Activated CD8-positive, alpha-beta T cell treated with anti-CD3 and anti-CD28 coated beads for 36 hours (primary cell): ENCODE results near the gene POLR2L. TPM values are rescaled to one million over a fixed set of nuclear protein-coding genes. Genes with fewer than 3 reads are reported as not detected.
A peak's percentile ranks its signal among the peaks of the same experiment; 100 is the strongest.

Experiments used
- ATAC-seq: fragments of 200-7000 bp; cut with Tn5 transposase; one replicate; pipeline ENCODE4 v1.10.0; 2021; ENCODE audit warnings: mild to moderate bottlenecking, moderate library complexity
- CTCF ChIA-PET: fragments of 350-600 bp; sonication (Branson Sonifier 250); formaldehyde crosslinking; loops from one replicate; lab custom pipeline; 2021; ENCODE audit warnings: antibody characterized with exemption; lab: Charles Lee
- POLR2A ChIA-PET: fragments of 350-600 bp; sonication (Branson Sonifier 250); formaldehyde crosslinking; loops from one replicate; lab custom pipeline; 2021; ENCODE audit warnings: antibody characterized with exemption; lab: Charles Lee
- DNase-seq: peaks from one replicate; pipeline ENCODE4 v3.0.0-alpha.2; 2020
- H3K27ac Mint-ChIP-seq: one replicate; pipeline ENCODE4 v1.8.0; 2021; ENCODE audit warnings: mild to moderate bottlenecking, mixed read lengths
- H3K27me3 Mint-ChIP-seq: one replicate; pipeline ENCODE4 v1.8.0; 2021; ENCODE audit warnings: mixed read lengths
- H3K36me3 Mint-ChIP-seq: one replicate; pipeline ENCODE4 v1.8.0; 2021; ENCODE audit warnings: low read depth, mixed read lengths
- H3K4me1 Mint-ChIP-seq: one replicate; pipeline ENCODE4 v1.8.0; 2021; ENCODE audit warnings: low read depth, mixed read lengths
- H3K4me3 Mint-ChIP-seq: one replicate; pipeline ENCODE4 v1.8.0; 2021; ENCODE audit warnings: mild to moderate bottlenecking, moderate library complexity, mixed read lengths
- H3K9me3 Mint-ChIP-seq: one replicate; pipeline ENCODE4 v1.8.0; 2021; ENCODE audit warnings: mixed read lengths
- CTCF ChIP-seq: fragments of 200-600 bp; IDR thresholded peaks from one replicate; pipeline ENCODE4 v1.8.0; 2022; ENCODE audit warnings: antibody characterized with exemption, mild to moderate bottlenecking
- intact Hi-C: fragments of 100-400 bp; cut with micrococcal nuclease; formaldehyde crosslinking; loops from one replicate; pipeline ENCODE4 v1.10.0; 2022
- total RNA-seq, 2 experiments: library from RNA; stranded (reverse); gene quantifications; one replicate each; pipeline ENCODE4 v1.2.3, GENCODE V29; 2021

POLR2L gene
- total RNA-seq, 2 experiments from 2014 or later, result 83.0 to 89.2 TPM

- no peaks in the 10 kb centered on the region for H3K9me3 Mint-ChIP-seq
- no peak for TF ChIP-seq CTCF
- H3K4me1 Mint-ChIP-seq, result peaks cover 31% of the 10 kb centered on the region
- no peak overlapping the region for H3K4me3 Mint-ChIP-seq
- intact Hi-C loops, result no loop called here
- peaks cover 19% of the 10 kb centered on the region for H3K36me3 Mint-ChIP-seq
- ATAC-seq, result no peak
- no peak for DNase-seq
- POLR2A ChIA-PET, result interaction anchor here (8.2 to 21.1 kb wide), 2 partner anchors 10 to 23 kb away, joined by 81 to 273 read pairs; partner anchors contain the start of genes CD151, CRACR2B, PNPLA2 and RPLP2
- CTCF ChIA-PET, result interaction anchor here (1.9 kb wide), 1 partner anchor 9 kb away, joined by 7 read pairs; no protein-coding TSS in a partner anchor
- H3K27me3 Mint-ChIP-seq, result peaks cover 3% of the 10 kb centered on the region
- peak overlapping the region; percentile 46 for H3K27ac Mint-ChIP-seq
Observed at GRCh38 chr11:838441-839279, 3.7 kb downstream of the POLR2L start.

GRCh38 chr11:837990-838307 is 4.4 kb downstream of the POLR2L start:
- Mint-ChIP-seq H3K36me3 (peaks cover 19% of the 10 kb centered on the region), H3K27ac (no peak overlapping the region), H3K4me1 (peaks cover 28% of the 10 kb centered on the region), H3K9me3 (no peaks in the 10 kb centered on the region), H3K27me3 (peaks cover 3% of the 10 kb centered on the region), H3K4me3 (no peak overlapping the region)
- CTCF ChIA-PET, result interaction anchor here (1.9 kb wide), 1 partner anchor 10 kb away, joined by 7 read pairs; no protein-coding TSS in a partner anchor
- ATAC-seq (no peak), DNase-seq (no peak)
- intact Hi-C loops, result no loop called here
- POLR2A ChIA-PET, result interaction anchor here (8.2 to 21.1 kb wide), 2 partner anchors 9 to 22 kb away, joined by 81 to 273 read pairs; partner anchors contain the start of genes CD151, CRACR2B, PNPLA2 and RPLP2
- TF ChIP-seq CTCF, result no peak

GRCh38 chr11:837189-837989 is 4.9 kb downstream of the POLR2L start:
- H3K27ac Mint-ChIP-seq, result no peak overlapping the region
- ChIA-PET CTCF (interaction anchor here (1.9 kb wide), 1 partner anchor 10 kb away, joined by 7 read pairs; no protein-coding TSS in a partner anchor), POLR2A (interaction anchor here (8.2 to 21.1 kb wide), 2 partner anchors 9 to 22 kb away, joined by 81 to 273 read pairs; partner anchors contain the start of genes CD151, CRACR2B, PNPLA2 and RPLP2)
- no peak for TF ChIP-seq CTCF
- DNase-seq (no peak), ATAC-seq (no peak)
- peaks cover 19% of the 10 kb centered on the region for H3K36me3 Mint-ChIP-seq
- peaks cover 28% of the 10 kb centered on the region for H3K4me1 Mint-ChIP-seq
- peaks cover 3% of the 10 kb centered on the region for H3K27me3 Mint-ChIP-seq
- intact Hi-C loops, result no loop called here
- no peaks in the 10 kb centered on the region for H3K9me3 Mint-ChIP-seq
- no peak overlapping the region for H3K4me3 Mint-ChIP-seq

GRCh38 chr11:836700-837099 is 5.6 kb downstream of the POLR2L start:
- H3K27me3 Mint-ChIP-seq, result peaks cover 5% of the 10 kb centered on the region
- H3K36me3 Mint-ChIP-seq, result peaks cover 19% of the 10 kb centered on the region
- TF ChIP-seq CTCF, result no peak
- DNase-seq, result no peak
- ATAC-seq, result no peak
- H3K4me1 Mint-ChIP-seq, result peaks cover 29% of the 10 kb centered on the region
- no peaks in the 10 kb centered on the region for H3K9me3 Mint-ChIP-seq
- H3K4me3 Mint-ChIP-seq, result no peak overlapping the region
- ChIA-PET CTCF (interaction anchor here (1.9 kb wide), 1 partner anchor 11 kb away, joined by 7 read pairs; no protein-coding TSS in a partner anchor), POLR2A (interaction anchor here (0.8 to 21.1 kb wide), 2 partner anchors 12 to 21 kb away, joined by 3 to 273 read pairs; partner anchors contain the start of genes PNPLA2 and RPLP2)
- intact Hi-C loops, result no loop called here
- H3K27ac Mint-ChIP-seq, result no peak overlapping the region
